DMS153 treated with DMSO at 0.1 percent for 48 hours (cell line): ENCODE measurements around the gene ALG9.

Experiments used
- DNase-seq: peaks from one replicate; lab custom pipeline; 2025; ENCODE audit not compliant: unreplicated experiment; lab: John Stamatoyannopoulos, UW

ALG9 gene, protein sequence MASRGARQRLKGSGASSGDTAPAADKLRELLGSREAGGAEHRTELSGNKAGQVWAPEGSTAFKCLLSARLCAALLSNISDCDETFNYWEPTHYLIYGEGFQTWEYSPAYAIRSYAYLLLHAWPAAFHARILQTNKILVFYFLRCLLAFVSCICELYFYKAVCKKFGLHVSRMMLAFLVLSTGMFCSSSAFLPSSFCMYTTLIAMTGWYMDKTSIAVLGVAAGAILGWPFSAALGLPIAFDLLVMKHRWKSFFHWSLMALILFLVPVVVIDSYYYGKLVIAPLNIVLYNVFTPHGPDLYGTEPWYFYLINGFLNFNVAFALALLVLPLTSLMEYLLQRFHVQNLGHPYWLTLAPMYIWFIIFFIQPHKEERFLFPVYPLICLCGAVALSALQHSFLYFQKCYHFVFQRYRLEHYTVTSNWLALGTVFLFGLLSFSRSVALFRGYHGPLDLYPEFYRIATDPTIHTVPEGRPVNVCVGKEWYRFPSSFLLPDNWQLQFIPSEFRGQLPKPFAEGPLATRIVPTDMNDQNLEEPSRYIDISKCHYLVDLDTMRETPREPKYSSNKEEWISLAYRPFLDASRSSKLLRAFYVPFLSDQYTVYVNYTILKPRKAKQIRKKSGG

DNA sequence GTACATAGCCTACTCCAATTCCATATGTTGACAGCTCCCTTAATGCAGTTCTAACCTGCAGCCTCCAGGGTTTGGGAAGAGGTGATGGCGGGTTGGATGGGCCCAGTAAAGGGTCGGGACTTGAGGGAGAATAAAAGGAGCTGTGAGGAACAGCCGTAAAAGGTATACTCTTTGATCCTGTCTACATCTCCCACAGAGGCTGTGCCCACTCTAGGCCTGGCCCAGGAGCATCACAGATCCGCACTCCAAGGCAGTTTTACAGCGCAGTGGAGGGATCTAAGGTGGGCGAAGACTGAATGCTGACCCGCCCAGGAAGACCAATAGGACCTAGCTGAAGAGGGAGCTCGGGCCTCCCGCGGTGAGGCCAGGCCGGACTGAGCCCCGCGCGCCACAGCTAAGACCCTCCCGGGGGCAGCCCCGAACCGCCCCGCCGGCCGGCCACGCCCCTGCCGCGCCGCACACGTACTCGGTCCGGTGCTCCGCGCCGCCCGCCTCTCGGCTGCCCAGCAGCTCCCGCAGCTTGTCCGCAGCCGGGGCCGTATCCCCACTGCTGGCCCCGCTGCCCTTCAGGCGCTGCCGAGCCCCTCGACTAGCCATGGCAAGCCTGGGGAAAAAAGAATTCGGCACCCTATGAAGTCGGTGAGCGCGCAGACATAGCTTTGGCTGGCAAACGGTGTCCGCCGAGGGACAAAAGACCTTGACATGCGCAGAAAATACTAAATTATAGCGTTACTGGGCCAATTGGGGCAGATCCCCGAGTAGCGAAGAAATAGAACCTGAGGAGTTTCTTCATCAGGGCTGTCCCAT, at the start of gene ALG9:
ALG9 (minus strand) TSS at position 696 of the 807 bp plus-strand sequence; CDS start at position 597, 99 bp downstream.
- peak; percentile 46 for DNase-seq

- no peak for DNase-seq
Observed at GRCh38 chr11:111920908-111921307, 49.5 kb upstream of the ALG9 start.

GRCh38 chr11:111918390-111919256, 47.2 kb upstream of the ALG9 start, which contains the start of gene C11orf52:
Gene C11orf52, plus strand, starts transcription at chr11:111918913. Its CDS starts 60 bp downstream, at chr11:111918973.
- peak; percentile 93 for DNase-seq

GRCh38 chr11:111917788-111918187, 46.4 kb upstream of the ALG9 start:
- DNase-seq, result no peak

- DNase-seq, result no peak
Observed at GRCh38 chr11:111917312-111917711, 45.9 kb upstream of the ALG9 start.

GRCh38 chr11:111916768-111917167, 45.4 kb upstream of the ALG9 start:
- no peak for DNase-seq

DNA sequence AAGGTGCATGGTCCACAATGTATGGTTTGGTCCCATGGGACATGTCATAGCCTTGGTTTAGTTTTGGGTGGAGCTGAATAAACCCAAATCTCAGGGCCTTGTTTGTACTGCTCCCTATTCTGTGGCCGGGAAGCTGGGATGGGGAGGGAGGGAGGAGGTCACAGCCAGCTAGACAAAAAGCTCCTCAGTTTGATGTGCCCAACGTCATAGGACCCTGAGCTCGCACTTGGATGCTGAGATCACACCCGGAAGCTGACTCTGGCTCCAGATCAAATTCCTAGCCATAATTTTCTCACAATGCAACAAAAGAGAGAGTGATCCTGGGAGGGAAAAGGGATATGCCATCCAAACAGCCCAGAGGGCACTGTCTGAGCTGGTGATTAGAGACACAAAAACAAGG, 42.6 kb upstream of the ALG9 start:
- peak; percentile 53 for DNase-seq

DNA sequence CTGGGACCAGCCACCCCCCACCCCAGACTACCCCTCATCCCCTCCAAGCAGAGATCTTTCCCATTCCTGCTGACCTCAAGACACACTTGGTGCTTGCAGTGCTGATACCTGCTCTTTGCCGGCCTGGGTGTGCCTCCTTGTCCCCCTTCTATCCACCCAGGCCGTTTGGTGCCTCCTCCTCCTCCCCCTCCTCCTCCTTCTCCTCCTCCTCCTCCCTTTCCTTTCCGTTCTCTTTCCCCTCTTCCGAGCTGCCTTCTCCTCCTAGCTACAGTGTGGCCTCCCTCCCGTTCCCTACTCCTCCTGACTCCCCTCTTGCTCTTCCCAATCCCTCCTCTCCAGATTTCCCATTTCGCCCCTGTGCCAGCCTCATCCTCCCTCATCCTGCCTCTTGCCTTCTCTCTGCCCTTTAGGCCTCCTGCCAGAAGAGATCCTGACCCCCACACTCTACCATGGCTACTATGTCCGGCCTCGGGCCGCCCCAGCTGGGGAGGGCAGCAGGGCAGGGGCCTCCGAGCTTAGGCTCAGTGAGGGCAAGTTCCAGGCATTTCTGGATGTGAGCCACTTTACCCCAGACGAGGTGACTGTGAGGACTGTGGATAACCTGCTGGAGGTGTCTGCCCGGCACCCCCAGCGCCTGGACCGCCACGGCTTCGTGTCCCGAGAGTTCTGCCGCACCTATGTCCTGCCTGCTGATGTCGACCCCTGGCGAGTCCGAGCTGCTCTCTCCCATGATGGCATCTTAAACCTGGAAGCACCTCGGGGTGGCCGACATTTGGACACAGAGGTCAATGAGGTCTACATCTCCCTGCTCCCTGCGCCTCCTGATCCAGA, 41.9 kb upstream of the ALG9 start:
- DNase-seq, result no peak

GRCh38 chr11:111912535-111912934, 41.2 kb upstream of the ALG9 start, which contains the start of gene HSPB2:
Gene HSPB2, plus strand, starts transcription at chr11:111912734. Its CDS starts 96 bp downstream, at chr11:111912830.
- DNase-seq, result no peak

DNA sequence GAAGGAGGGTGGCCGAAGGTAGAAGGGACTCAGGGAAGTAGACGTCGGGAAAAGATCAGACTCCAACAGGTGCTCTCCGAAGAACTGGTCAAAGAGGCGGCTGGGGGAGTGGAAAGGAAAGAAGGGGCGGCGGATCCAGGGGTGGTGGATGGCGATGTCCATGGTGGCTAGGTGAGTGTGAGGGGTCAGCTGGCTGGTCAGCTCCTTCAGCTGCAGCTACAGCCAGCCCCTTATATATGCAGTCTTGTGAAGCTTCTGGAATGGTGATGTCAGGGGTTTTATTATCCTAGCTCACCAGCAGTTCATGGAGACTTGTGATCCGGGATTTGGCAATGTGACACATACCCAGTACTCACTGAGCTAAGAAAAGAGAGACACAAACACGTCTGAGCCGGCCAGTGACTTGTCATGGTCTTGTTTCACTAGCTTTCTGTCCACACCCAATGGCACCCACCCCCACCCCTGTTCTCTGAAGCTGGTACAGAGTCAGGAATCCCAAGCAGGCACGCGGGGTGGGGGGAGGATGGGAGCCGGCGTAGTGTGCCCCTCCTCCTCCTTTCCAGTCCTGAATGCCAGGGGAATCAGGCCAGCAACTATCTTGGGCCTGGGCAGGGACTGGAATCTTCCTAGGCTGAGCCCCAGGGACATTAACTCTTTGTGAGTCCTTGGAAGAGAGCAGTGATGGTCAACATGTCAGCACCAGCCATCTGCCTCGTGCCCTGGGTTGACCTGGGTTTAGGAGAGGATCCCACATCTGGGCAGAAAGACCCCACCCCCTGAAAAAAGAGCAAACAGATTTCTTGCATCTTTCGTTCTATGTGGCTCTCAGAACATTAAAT, 40.4 kb upstream of the ALG9 start, which contains the start of gene CRYAB:
CRYAB (minus strand) TSS at position 208 of the 839 bp plus-strand sequence; CDS start at position 162, 46 bp downstream.
- no peak for DNase-seq

DNA sequence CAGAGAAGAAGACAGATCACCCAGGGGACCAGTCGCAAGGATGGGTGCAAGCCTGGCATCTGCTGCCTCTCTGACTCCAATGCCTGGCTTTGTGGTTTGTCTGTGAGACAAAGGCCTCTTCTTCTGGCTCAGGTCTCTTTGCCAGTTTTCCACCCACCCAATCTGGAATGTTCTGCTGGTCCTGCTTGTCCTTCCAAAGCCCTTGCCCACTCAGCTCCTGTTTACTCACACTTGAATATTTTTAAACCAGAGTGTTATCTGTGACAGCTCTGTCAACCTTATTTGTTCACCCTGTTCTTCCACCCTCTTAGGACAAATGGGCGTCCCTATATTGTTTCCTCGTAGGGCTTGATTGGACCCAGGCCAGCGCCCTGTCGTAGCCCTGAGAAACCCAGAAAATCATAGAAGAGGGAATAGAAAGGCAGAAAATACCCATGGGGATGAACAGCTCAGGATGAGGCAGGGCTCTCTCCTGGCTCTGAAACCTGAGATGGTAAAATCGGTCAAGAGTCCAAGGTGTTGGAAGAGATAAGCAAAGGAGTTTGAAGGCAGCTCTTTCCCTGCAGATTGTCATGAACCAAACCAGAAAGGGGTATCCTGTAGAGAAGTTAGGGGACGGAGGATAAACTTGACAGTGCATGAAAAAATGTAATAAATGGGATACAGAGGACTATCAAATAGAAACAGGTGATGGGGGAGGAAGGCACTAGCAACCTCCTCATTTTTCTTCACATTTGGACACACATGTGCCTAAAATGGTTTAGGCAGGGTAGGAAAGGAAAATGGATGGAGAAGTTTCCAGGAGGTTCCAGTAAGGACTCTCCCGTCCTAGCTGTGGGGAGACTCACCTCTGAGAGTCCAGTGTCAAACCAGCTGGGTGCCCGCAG, 39.5 kb upstream of the ALG9 start:
- peak; percentile 10 for DNase-seq

- DNase-seq, result no peak
Observed at GRCh38 chr11:111909378-111909777, 38.0 kb upstream of the ALG9 start.

DNA sequence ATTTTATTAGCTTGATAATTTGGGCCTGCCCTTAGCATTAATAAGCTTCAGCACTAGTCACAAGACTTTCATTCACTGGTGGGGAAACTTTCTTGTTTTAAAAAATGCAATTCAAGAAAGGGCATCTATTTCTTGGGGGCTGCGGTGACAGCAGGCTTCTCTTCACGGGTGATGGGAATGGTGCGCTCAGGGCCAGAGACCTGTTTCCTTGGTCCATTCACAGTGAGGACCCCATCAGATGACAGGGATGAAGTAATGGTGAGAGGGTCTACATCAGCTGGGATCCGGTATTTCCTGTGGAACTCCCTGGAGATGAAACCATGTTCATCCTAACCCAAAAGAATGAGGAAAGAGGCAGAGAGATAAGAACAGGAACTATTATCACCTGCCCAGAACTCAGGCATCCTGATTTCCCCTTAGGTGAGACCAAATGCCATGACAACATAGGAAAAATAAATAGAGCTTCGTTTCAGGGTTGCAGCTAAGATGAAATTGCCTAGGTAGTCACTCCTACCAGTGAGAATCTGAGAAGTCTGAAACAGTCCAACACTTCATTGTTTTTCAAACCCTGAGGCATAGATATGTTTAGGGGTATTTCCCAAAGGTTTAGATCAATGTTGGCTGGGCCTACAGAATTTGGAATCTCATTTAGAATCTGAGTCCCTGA, 37.4 kb upstream of the ALG9 start:
- no peak for DNase-seq

DNA sequence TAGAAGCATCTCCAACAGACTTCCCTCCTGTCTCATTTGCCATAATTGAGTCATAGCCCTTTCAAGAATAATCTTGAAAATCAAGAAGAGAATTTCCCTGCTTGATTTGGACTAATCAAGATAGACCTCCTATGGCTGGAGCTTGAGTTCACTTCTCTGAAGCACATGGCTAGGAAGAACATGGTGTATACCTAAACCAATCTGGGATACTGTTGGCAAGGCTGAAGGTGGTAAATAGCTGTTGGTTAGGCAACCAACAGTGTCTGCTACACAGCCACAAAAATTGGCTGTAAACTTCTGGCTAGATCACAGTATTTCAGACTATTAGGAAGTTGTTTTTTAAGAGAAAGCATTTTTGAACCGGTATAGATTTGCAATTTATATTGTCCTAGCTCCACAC, 35.3 kb upstream of the ALG9 start:
- DNase-seq, result no peak

GRCh38 chr11:111905411-111905810, 34.0 kb upstream of the ALG9 start:
- DNase-seq, result no peak

GRCh38 chr11:111886844-111887243, 15.5 kb upstream of the ALG9 start:
- DNase-seq, result no peak

DNA sequence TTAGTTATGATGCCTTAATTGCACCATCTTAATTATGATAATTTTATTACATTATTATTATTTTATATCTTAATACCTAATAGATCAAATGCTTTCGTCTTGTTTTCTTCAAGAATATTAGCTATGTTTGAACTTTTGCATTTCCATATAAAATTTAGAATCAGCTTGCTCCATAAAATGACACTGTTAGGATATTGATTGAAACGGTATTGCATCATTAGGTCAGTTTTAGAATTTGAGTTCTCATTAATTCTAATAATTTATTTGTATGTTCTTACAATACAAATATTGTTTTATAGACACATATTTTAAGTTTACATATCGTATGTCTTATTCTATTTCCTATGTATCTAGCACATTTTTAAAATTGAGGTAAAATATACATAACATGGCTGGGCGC, 14.7 kb upstream of the ALG9 start:
- no peak for DNase-seq
